ENCODE results near the gene REV3L.
"Not testable (repeated sequence)": the region's sequence is repeated elsewhere in the genome, so short reads cannot be mapped to it uniquely, and the experiment has no call there.

REV3L gene

GRCh38 chr6:111482959-111483735 lies at the start of gene REV3L:
REV3L (minus strand) TSS chr6:111483218; CDS start chr6:111482888, 330 bp downstream.
- DNase-seq = peak; percentile 59

- DNase-seq = no peak
Observed at GRCh38 chr6:111531185-111531584, 48.2 kb upstream of the REV3L start.

DNA sequence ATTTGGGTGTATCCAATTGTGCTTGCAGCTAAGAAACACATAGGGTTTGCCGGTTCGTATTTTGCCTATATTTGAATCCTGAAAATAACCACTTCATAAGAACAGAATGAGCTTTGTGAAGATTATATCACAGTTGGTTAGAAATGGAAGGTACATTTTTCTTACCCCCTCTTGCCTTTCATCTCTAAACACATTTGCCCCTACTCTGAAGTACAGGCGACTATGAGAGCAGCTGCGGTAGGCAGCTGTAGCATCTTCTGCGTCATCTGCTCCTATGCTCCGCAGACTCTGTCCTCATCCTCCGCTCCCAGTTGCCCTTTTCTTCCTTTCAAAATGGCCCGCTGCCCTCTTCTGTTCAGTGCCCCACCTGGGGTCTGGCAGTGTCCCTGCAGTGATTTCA lies 47.6 kb upstream of the REV3L start:
- no peak for DNase-seq

DNA sequence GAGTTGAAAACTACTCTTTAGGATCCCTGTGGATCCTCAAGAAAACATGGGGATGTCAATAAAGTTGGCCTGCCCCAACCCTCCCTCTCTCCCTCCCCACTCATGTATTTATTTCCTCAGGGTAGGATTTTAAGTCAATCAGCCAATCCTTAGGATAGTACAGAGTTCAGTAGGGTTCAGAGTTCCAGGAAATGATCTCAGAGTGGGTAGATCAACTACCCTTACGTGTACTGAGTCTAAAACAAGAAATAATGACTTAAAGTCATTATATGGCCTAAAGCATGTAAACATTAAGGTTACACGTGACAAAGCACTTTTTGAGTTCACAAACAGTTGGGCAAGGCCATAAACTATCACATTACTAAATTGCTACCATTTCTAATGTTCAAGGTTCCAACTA lies 47.2 kb upstream of the REV3L start:
- no peak for DNase-seq

DNA sequence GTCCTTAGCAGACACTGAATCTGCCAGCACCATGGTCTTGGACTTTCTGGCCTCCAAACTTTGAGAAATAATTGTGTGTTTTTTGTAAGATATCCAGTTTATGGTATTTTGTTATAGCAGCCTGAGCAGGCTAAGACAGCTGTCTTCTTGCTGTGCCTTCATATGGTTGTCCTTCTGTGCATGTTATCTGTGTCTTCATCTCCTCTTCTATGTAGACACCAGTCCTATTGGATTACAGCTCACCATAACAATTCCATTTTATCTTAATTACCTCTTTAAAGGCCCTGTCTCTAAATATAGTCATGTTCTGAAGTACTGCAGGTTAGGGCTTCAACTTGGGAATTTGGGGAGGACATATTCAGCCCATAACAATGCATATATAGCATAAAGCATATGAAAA lies 44.3 kb upstream of the REV3L start:
- no peak for DNase-seq

DNA sequence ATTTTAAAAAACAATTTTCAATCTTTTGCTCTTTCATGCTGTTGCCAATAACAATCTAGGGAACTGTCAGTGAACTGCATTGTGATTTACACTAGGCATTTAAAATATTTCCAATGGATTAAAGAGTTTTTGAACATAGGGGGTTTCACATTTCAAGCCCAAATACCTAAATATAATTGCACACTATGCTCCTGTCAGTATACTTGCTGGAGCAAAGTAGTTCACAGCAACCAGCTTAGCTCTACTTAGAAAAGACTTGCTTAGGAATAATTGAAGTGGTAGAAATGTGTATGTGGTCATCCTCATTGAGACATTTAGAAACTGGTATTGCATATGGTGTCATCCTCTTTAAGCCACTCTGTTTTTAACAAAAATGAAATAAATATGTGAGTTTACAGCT lies 41.7 kb upstream of the REV3L start:
- no peak for DNase-seq

DNA sequence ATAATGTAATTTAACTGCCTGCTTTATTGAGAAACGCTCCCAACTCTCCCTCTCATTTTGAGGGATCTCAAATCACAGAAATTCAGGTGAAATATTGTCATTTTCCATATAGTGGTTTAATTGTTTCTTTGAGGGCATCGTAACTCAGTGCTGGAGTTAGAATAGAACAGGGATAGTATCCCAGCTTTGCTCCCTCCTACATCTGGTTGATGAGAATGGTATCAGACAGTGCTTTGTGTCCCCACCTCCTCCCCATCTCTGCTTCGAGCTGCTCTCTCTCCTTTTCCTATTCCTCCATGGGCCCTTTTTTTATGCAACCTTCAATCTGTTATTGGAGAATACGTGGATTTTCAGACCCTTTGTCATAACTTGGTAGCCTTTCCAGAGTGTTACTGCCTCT lies 41.2 kb upstream of the REV3L start:
- DNase-seq = no peak

DNA sequence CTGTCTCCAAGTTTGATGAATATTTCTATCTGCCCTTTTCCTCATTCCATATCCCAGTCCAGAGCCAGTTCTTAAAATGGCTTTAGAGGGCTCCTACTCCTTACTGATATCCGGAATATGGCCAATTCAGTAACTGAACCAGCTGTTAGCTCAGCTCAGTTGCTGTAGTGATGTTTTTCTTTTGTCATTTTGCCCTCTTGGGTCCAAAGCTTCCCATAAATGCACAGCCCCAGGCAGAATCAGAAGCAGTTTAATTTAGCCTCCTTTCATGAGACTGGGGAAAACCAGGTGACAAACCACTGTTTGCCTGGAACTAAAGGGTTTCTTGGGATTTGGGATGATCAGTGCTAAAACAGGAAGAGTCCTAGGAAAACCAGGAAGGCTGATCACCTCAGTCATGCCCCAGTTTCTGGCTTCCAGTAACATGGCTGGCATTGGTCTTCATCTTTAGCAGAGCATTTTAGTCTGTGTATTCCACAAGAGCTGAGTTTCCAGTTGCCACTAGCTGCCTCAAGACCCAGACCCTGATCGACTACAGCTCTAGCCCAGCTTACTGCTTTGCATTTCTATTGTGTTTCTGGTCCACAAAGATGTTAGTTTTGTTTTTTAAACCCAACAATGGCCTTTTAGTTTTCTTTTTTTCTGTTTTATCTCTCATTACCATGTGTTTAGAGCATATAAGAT lies 40.6 kb upstream of the REV3L start:
- no peak for DNase-seq

DNA sequence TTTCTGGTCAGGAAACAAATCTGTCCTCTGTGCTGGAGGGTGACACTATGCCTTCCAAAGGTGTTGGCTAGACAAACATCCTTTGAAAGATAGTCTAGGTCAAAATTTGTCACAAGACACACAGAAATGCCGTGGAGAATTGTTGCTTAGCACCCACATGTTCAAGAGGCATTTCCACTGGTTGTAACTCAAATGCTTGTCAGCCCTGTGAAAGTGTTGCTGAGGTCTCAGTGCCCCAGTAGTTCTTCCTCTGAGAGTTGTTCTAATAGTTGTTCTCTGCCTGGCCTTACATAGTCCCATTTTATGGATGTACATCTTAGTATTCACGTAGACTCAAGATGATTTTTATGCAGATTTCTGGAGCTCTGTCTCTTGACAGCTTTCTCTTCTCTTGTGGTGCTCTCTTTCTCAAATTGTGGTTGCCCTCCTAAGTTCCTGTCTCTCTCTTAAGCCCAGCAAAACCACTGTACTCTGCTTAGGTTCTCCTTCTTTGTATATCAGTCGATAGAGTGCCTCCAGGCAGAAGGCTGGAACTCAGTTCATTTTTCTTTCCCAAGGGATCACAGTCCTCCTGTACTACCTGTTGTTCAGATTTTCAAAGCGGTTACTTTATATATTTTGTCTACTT lies 39.5 kb upstream of the REV3L start:
- no peak for DNase-seq

DNA sequence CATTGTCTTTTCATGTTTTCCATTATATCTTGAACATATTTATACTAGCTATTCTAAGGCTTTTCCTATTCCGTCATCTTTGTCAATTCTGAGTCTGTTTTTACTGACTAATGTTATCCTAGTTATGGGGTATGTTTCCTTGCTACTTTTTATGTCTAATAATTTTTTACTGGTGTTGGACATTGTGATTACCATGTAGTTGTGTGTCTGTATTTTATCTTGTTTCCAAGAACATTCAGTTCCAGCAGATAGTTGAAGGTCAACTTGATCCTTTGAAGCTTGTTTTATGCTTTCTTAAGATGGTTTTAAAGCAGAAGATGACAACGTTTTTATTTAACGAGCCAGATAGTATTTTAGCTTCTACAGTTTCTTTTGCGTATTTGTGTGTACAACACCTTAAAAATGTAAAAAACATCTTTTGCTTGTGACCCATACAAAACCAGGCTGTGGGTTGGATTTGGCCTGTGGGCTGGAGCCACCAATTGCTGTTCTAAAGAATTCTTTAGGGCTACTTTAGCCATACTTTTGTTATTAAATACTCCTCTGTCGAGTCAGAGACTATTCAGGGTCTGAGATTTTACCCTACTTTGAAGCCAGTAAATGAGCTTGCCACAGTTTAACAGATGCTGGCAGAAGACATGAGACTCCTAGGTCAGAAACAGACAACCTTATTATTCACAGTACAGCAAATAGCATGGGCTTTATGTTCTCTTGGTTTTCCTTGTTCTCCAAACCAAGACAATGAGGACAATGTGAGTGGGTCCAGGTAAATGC lies 38.7 kb upstream of the REV3L start:
- DNase-seq = no peak

- no peak for DNase-seq
Observed at GRCh38 chr6:111520524-111520923, 37.5 kb upstream of the REV3L start.

DNA sequence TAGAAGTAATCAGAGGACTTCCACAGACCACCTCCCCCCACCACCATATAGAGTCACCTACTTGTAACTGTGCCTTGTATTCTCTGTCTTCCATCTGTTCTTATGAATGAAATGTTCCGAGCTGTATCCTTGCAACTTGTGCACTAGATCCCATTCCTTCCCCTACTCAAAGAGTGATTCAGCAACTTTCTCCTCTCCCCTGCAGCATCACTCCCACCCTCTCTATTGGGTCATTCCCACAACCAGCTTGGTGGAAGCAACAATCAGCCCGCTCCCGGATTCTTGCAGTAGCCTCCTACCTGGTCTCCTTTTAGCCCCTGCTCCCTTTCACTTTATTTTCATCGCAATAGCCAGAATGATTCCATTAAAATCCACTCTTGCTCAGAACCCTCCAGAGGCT lies 34.9 kb upstream of the REV3L start:
- no peak for DNase-seq

GRCh38 chr6:111515259-111515658 lies 32.2 kb upstream of the REV3L start:
- DNase-seq = no peak

- not testable (repeated sequence) for DNase-seq
Observed at GRCh38 chr6:111514531-111514930, 31.5 kb upstream of the REV3L start.

- DNase-seq = not testable (repeated sequence)
Observed at GRCh38 chr6:111507219-111507618, 24.2 kb upstream of the REV3L start.

- not testable (repeated sequence) for DNase-seq
Observed at GRCh38 chr6:111505498-111505897, 22.5 kb upstream of the REV3L start.

DNA sequence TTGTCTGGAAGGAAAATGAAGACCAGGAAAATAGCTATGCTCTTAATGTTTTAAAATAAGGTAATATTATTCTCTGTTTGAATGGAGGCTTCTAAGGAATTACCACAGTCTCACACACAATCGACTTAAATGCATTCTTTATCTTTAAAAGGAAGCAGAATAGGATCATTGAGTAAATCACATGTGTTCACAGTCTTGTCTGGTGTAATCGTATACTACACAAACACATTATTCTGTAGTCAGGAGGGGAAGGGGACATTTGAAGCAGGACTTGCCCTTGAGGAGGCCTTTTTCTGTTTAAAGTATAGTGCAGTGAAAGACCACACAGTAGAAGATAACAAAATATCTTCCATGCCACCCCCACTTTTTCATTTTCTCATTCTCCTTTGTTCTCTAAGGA lies 20.6 kb upstream of the REV3L start:
- no peak for DNase-seq

DNA sequence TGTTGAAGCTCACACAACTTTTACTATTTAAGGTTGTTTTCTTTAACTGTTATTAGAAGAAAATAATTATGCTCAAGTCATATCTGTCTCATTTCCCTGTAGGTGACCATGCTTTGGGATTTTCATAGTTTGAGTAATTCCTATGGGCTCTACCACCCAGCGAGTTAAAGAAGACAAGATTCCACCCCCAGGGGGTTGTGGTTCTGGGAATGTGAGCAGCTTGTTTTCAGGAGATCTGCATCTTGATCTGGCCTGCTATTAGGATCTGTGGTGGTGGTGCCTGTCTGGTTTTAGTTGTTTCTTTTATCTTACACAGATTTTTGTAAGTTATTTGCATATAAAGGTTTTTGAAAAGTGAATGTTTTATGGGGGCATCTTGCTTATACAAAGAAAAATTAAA lies 20.2 kb upstream of the REV3L start:
- DNase-seq = no peak

DNA sequence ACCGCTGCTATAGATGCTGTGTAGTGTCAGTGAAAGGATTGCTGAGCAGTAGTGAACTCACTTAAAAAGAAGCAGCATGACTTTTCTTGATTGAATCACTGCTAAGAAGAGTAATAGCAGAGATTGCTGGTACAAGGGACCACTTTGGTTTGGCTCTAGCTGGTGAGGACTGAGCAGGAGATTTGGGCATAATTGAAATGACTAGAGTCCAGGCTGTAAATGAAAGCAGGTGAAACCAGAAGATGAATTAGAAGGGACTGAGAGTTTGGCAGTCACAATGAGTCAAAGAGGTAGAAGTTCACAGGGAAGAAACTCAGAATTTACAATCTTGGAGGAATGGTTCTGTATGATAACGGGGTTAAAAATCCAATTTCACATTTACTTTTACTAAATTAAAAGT lies 19.1 kb upstream of the REV3L start:
- DNase-seq = no peak

DNA sequence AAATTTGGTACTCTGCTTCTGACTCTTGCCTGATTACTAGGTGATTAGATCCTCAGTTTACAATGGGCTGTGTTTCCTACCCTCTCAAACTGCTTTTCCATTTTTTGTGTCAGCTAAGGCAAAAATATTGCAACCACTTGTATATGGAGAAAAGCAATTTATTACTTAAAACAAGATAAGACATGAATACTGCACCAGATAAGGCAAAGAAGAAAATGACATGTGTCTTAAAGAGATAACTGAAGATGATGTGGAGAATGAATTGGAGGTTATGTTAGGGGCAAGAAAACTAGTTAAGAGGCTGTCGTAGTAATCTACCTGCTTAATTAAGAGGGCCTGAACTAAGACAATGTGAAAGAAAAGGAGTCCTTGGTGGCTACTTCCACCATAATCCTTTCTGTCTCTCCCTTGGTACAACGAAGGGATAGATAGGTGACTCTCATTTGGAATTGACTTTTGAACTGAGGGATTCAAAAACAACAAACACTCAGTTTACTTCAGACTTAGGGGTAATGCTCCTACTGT lies 16.3 kb upstream of the REV3L start:
- DNase-seq = no peak

- no peak for DNase-seq
Observed at GRCh38 chr6:111494951-111495635, 12.1 kb upstream of the REV3L start.

GRCh38 chr6:111492499-111492898 lies 9.5 kb upstream of the REV3L start:
- no peak for DNase-seq
